H9 (cell line): ENCODE measurements around the gene FLCN. TPM values are rescaled to one million over a fixed set of nuclear protein-coding genes. Genes with fewer than 3 reads are reported as not detected.

Source experiments
- DNase-seq: peaks from one replicate; pipeline ENCODE4 v3.0.0-alpha.2; 2017
- H2AFZ ChIP-seq: one replicate; pipeline ENCODE4 v1.6.1; 2013; ENCODE audit warnings: mild to moderate bottlenecking, low read length, control low read depth, moderate library complexity
- H2AK5ac ChIP-seq: 2 replicates; pipeline ENCODE4 v1.6.1; 2013; ENCODE audit warnings: low read length, control low read depth, mixed read lengths; ENCODE audit not compliant: insufficient read length
- H2BK120ac ChIP-seq: one replicate; pipeline ENCODE4 v1.6.1; 2013; ENCODE audit warnings: low read depth, mild to moderate bottlenecking, low read length, control low read depth, inconsistent platforms; ENCODE audit not compliant: poor library complexity, severe bottlenecking
- H2BK12ac ChIP-seq: 2 replicates; pipeline ENCODE4 v1.6.1; 2013; ENCODE audit warnings: low read length, control low read depth, mixed read lengths, low read depth; ENCODE audit not compliant: insufficient read length
- H2BK15ac ChIP-seq: 2 replicates; pipeline ENCODE4 v1.6.1; 2013; ENCODE audit warnings: low read depth, low read length, control low read depth
- H2BK20ac ChIP-seq: one replicate; pipeline ENCODE4 v1.6.1; 2013; ENCODE audit warnings: low read depth, mild to moderate bottlenecking, low read length, control low read depth, inconsistent platforms; ENCODE audit not compliant: poor library complexity, severe bottlenecking
- H2BK5ac ChIP-seq: 2 replicates; pipeline ENCODE4 v1.6.1; 2013; ENCODE audit warnings: low read length, control low read depth, mixed read lengths; ENCODE audit not compliant: insufficient read length
- H3K14ac ChIP-seq: 2 replicates; pipeline ENCODE4 v1.6.1; 2013; ENCODE audit warnings: low read length, control low read depth; ENCODE audit not compliant: insufficient read depth
- H3K18ac ChIP-seq: 2 replicates; pipeline ENCODE4 v1.6.1; 2013; ENCODE audit warnings: low read depth, mild to moderate bottlenecking, mixed read lengths, low read length, control low read depth; ENCODE audit not compliant: insufficient read length
- H3K23ac ChIP-seq: 2 replicates; pipeline ENCODE4 v1.6.1; 2013; ENCODE audit warnings: low read length, control low read depth, mixed read lengths, low read depth; ENCODE audit not compliant: insufficient read length
- H3K23me2 ChIP-seq: 2 replicates; pipeline ENCODE4 v1.6.1; 2013; ENCODE audit warnings: low read depth, mild to moderate bottlenecking, mixed read lengths, low read length, control low read depth; ENCODE audit not compliant: insufficient read length, poor library complexity, severe bottlenecking
- H3K27ac ChIP-seq: 2 replicates; pipeline ENCODE4 v1.5.1; 2013; ENCODE audit warnings: low read length, control low read depth, mixed read lengths, low read depth; ENCODE audit not compliant: insufficient read length
- H3K27me3 ChIP-seq: 2 replicates; pipeline ENCODE4 v1.6.1; 2013; ENCODE audit warnings: low read length, control low read depth, inconsistent platforms; ENCODE audit not compliant: insufficient read depth
- H3K4ac ChIP-seq: 2 replicates; pipeline ENCODE4 v1.6.1; 2013; ENCODE audit warnings: low read depth, mild to moderate bottlenecking, control low read depth, inconsistent platforms, low read length, moderate library complexity
- H3K4me1 ChIP-seq: 2 replicates; pipeline ENCODE4 v1.6.1; 2013; ENCODE audit warnings: low read length, control low read depth, inconsistent platforms; ENCODE audit not compliant: insufficient read depth
- H3K4me2 ChIP-seq: 2 replicates; pipeline ENCODE4 v1.6.1; 2013; ENCODE audit warnings: low read length, control low read depth, mixed read lengths; ENCODE audit not compliant: insufficient read length, insufficient read depth
- H3K56ac ChIP-seq: 2 replicates; pipeline ENCODE4 v1.6.1; 2013; ENCODE audit warnings: low read depth, mild to moderate bottlenecking, mixed read lengths, low read length, control low read depth; ENCODE audit not compliant: insufficient read length
- H3K79me1 ChIP-seq: 2 replicates; pipeline ENCODE4 v1.6.1; 2013; ENCODE audit warnings: low read depth, mild to moderate bottlenecking, moderate library complexity, low read length, control low read depth, inconsistent platforms; ENCODE audit not compliant: insufficient read depth, poor library complexity, severe bottlenecking
- H3K79me2 ChIP-seq: 2 replicates; pipeline ENCODE4 v1.6.1; 2013; ENCODE audit warnings: low read length, control low read depth, inconsistent platforms; ENCODE audit not compliant: insufficient read depth
- H3K9ac ChIP-seq: 2 replicates; pipeline ENCODE4 v1.6.1; 2013; ENCODE audit warnings: low read length, control low read depth, mixed read lengths; ENCODE audit not compliant: insufficient read length; ENCODE audit errors: extremely low read depth
- H3K9me3 ChIP-seq: one replicate; pipeline ENCODE4 v1.6.1; 2013; ENCODE audit warnings: low read depth, low read length, inconsistent platforms; ENCODE audit not compliant: control insufficient read depth
- H3T11ph ChIP-seq: one replicate; pipeline ENCODE4 v1.6.1; 2013; ENCODE audit warnings: mild to moderate bottlenecking, low read length, control low read depth, inconsistent platforms
- H4K20me1 ChIP-seq: one replicate; pipeline ENCODE4 v1.6.1; 2013; ENCODE audit not compliant: control insufficient read depth, insufficient read length, insufficient read depth
- H4K5ac ChIP-seq: 2 replicates; pipeline ENCODE4 v1.6.1; 2013; ENCODE audit warnings: low read depth, mild to moderate bottlenecking, mixed read lengths, low read length, control low read depth; ENCODE audit not compliant: insufficient read length
- H4K8ac ChIP-seq: replicated peaks from 2 replicates; pipeline ENCODE4 v1.6.1; 2013; ENCODE audit warnings: low read length, control low read depth, mixed read lengths, low read depth; ENCODE audit not compliant: insufficient read length
- H4K91ac ChIP-seq: 2 replicates; pipeline ENCODE4 v1.6.1; 2013; ENCODE audit warnings: low read depth, mild to moderate bottlenecking, moderate library complexity, mixed read lengths, low read length, control low read depth; ENCODE audit not compliant: insufficient read length
- H3K27ac Mint-ChIP-seq, 3 experiments: 2 replicates in 2 of 3; 3 replicates in 1 of 3; pipeline ENCODE4 v1.8.0; 2020 to 2021; ENCODE audit warnings: mixed read lengths in 3 of 3, mild to moderate bottlenecking in 1 of 3, moderate library complexity in 1 of 3
- H3K27me3 Mint-ChIP-seq: 2 replicates; pipeline ENCODE4 v1.8.0; 2021; ENCODE audit warnings: low read depth, mild to moderate bottlenecking, moderate library complexity, mixed read lengths
- H3K36me3 Mint-ChIP-seq, 3 experiments: 2 replicates in 2 of 3; 3 replicates in 1 of 3; pipeline ENCODE4 v1.8.0; 2020 to 2021; ENCODE audit warnings: low read depth in 3 of 3, mixed read lengths in 3 of 3; ENCODE audit not compliant: insufficient read depth in 1 of 3
- H3K4me1 Mint-ChIP-seq, 2 experiments: 2 replicates each; pipeline ENCODE4 v1.8.0; 2020; ENCODE audit warnings: mixed read lengths in 2 of 2
- H3K4me3 Mint-ChIP-seq, 2 experiments: 2 replicates in 1 of 2; 3 replicates in 1 of 2; pipeline ENCODE4 v1.8.0; 2020 to 2021; ENCODE audit warnings: mild to moderate bottlenecking in 2 of 2, mixed read lengths in 2 of 2, moderate library complexity in 1 of 2
- H3K9me3 Mint-ChIP-seq, 2 experiments: 2 replicates in 1 of 2; 3 replicates in 1 of 2; pipeline ENCODE4 v1.8.0; 2020; ENCODE audit warnings: mild to moderate bottlenecking in 2 of 2, mixed read lengths in 2 of 2, moderate library complexity in 1 of 2
- CTCF ChIP-seq: fragments of 200-600 bp; sonication (generic); conservative IDR thresholded peaks from 3 replicates; pipeline ENCODE4 v1.8.0; 2021; ENCODE audit warnings: antibody characterized with exemption, mild to moderate bottlenecking
- WGBS: extraction: QIAGEN DNeasy Blood & Tissue Kit; methylation state at CpG from one replicate; pipeline ENCODE4 v1.1.7; 2013; ENCODE audit warnings: missing lambda C conversion rate, low lambda C conversion rate, mixed read lengths; ENCODE audit not compliant: insufficient read length; ENCODE audit errors: extremely low coverage; 5-methylcytosine and 5-hydroxymethylcytosine counted together
- total RNA-seq: library from RNA; stranded (reverse); gene quantifications from 2 replicates; pipeline ENCODE4 v1.2.1, GENCODE V29; 2021

FLCN gene
- total RNA-seq, 1 experiment from 2014 or later, result 33.3 TPM

- Histone ChIP-seq H3K9me3 (no peaks in the 10 kb centered on the region), H3K27ac (no peak overlapping the region), H3T11ph (no peak overlapping the region), H3K79me1 (no peaks in the 10 kb centered on the region), H2BK15ac (no peak overlapping the region), H3K27me3 (no peaks in the 10 kb centered on the region), H2BK5ac (no peak overlapping the region), H2BK20ac (no peak overlapping the region), H3K18ac (no peak overlapping the region), H3K23ac (no peak overlapping the region), H3K23me2 (no peaks in the 10 kb centered on the region), H4K20me1 (no peaks in the 10 kb centered on the region), H2AK5ac (no peak overlapping the region), H3K79me2 (no peaks in the 10 kb centered on the region), H3K56ac (no peak overlapping the region), H3K14ac (no peak overlapping the region), H4K5ac (no peak overlapping the region), H4K91ac (no peak overlapping the region), H2AFZ (no peak overlapping the region), H2BK120ac (no peak overlapping the region), H3K4me1 (no peaks in the 10 kb centered on the region), H2BK12ac (no peak overlapping the region), H3K9ac (no peak overlapping the region), H3K4ac (no peak overlapping the region), H4K8ac (no peak overlapping the region), H3K4me2 (no peak overlapping the region)
- no peaks in the 10 kb centered on the region for H3K9me3 Mint-ChIP-seq
- H3K27ac Mint-ChIP-seq, result no peak overlapping the region
- peaks cover 2 to 10% of the 10 kb centered on the region in 2 experiments; a peak in 2 of 4 replicates for H3K4me1 Mint-ChIP-seq
- WGBS, result no CpG with 5 or more reads among the region's 12 CpGs
- TF ChIP-seq CTCF, result no peak
- no peaks in the 10 kb centered on the region for H3K27me3 Mint-ChIP-seq
- H3K36me3 Mint-ChIP-seq, result peaks cover 29 to 78% (median 64%) of the 10 kb centered on the region in 3 experiments; a peak in 6 of 7 replicates
- H3K4me3 Mint-ChIP-seq, result no peak overlapping the region
- no peak for DNase-seq
Measured at GRCh38 chr17:17176341-17176740, 60.6 kb downstream of the FLCN start.
